GM21528 (cell line): Measurements from ENCODE around the gene SPATA31D4.

Experiments used
- ATAC-seq: cut with Tn5 transposase; IDR thresholded peaks from one replicate; pipeline ENCODE4 v1.9.1; 2021; ENCODE audit warnings: mild to moderate bottlenecking, moderate library complexity; ENCODE audit not compliant: unreplicated experiment, low FRiP score

The SPATA31D4 gene

DNA sequence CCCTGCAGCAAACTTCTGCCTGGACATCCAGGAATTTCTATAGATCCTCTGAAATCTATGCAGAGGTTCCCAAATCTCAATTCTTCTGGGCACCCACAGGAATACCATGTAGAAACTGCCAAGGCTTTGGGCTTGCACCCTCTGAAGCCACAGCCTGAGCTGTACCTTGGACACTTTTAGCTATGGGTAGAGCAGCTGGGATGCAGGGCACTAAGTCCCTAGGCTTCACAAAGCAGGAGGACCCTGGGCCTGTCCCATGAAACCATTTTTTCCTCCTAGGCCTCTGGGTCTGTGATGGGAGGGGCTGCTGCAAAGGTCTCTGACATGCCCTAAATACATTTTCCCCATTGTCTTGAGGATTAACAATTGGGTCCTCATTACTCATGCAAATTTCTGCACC lies 27.4 kb downstream of the SPATA31D4 start:
- ATAC-seq = no peak

DNA sequence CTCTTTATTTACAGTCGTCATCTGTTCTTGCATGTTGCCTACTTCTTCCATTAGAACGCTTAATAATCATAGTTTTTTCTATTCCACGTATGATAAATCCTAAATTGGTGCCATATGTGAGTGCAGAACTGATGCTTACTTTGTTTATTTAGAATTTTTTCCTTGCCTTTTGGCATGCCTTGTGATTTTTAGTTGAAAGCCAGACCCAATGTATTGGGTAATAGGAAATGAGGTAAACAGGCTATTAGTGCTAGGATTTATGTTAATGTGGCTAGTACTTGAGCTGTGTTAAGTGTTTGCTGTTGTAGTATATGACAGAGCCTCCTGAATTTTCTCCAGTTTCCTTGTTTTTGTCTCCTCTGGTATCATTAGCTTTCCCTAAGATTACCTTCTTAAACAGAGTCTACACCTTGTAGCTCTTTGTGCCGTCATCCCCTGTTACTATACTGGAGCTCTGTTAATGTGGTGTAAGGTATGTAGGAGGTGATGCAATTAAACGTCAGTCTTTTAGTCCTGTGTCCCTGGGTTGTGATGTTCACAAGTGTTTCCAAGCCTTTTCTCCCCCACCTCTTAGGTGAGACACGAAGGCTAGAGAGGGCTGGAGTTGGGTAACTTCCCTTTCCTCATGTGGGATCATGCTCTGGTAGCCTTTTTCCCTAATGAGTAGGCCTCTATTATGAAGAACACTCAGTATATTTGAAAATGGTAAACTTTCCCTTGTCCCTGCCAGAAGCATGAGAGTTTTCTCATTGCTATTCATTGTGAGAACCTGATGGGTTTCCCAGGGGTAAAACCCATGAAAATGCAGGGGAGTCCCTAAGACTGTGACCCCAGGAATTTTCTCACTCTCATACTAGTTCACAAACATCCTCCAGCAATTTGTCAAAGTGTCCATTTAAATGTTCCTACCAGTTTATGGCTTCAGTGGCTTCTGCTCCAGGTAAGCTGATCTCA lies 36.3 kb downstream of the SPATA31D4 start:
- no peak for ATAC-seq

DNA sequence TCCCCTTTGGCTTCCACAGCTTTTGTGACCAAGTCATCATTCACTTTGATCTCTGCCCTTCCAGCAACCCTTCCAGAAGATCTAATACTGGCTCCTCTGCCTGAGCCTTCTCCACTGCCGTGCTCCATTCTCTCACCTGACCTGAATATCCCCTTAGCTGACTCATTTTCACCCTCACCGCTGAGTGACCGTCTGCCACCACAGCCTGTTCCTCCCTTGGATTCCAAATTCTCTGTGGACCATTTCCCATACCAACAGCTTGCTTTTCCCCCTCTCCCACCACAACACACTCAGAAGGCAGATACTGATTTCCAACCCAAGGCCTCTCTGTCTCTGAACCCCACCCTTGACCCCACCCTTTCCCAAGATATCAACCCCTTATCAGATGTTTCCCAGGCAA lies 39.8 kb downstream of the SPATA31D4 start:
- no peak for ATAC-seq

DNA sequence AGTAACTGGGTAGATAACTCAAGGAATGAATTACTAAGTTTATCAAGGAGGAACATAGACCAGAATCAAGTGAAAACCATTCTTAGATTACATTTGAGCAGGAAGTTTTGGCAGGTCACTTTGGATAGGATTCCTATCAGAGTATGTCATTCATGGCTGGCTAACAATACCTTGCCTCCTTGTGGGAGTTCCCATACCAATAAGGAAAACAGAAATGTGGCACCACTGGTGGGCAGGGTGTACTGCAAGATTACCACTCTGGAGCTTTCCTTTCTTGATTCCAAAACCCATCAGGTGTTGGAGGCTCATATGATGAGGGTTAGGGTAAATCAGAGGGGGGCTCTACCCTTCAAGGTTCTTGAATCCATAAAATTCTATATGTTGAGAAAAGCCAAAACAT lies 41.7 kb downstream of the SPATA31D4 start:
- no peak for ATAC-seq

DNA sequence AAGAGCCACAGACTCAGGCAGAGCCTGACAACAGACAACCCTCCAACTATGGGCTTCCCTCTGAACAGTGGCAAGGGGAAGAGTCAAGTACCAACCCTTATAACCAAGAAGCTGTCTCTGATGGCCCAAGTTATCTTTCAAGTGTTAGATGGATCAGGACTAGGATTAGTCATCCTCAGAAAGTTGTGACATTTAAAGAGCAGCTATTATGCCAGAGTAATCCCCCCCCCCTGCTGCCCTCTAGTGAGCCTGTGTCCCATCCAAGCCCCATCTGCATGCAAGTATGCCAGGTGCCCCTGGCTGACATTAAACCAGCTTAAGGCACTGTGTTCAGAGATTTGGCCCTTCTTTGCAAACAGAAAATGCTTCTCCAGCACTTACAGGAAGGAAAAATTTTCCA lies 43.5 kb downstream of the SPATA31D4 start:
- no peak for ATAC-seq

DNA sequence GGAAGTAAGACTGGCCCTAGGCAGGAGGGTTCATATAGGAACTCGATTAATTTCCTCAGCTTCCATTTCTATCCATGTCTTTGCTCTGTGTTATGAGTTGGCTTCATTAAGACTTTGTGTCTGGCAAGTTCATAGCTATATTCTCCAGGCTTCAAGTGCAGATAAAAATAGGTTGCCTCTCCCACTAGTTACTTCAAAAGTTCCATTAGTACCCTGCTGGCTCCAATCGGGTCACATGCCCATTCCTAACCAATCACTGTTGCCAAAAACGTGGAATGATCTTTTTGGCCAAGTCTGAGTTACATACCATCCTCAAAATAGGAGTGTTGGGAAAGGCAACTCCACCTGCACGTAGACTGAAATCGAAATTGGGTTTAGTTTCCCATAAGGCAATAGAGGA lies 46.5 kb downstream of the SPATA31D4 start:
- no peak for ATAC-seq

DNA sequence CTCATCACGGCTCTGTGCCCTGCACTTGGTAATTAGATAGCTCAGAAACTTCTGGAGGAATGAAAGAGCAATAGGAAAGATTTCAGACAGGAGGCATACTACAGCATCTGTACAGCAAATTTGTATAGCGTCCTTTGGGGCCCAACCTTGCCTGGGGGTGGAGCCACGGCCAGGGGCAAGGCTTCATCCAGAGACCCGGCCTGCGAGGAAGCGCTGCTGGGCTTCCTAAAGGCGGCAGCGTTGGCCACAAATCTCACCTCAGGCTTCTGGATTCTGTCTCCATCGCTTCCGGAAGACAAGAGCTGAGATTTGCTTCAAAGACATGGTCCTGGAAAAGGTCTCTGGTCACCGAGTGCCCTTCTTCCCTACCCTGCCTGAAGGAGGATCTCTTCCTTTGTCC lies 48.1 kb downstream of the SPATA31D4 start:
- ATAC-seq = no peak

DNA sequence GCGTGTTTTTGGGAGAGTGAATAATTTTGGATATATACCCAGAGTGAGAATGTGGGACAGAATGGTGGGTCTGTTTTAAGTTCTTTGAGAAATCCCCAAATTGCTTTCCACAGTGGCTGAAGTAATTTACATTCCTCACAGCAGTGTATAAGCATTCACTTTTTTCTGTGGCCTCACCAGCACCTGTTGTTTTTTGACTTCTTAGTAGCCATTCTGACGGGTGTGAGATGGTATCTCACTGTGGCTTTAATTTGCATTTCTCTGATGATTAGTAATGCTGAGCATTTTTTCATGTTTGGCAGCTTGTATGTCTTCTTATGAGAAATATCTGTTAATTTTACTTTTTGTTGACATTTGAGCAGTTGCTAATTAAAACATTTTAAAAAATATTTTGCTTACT lies 51.0 kb downstream of the SPATA31D4 start:
- ATAC-seq = no peak

DNA sequence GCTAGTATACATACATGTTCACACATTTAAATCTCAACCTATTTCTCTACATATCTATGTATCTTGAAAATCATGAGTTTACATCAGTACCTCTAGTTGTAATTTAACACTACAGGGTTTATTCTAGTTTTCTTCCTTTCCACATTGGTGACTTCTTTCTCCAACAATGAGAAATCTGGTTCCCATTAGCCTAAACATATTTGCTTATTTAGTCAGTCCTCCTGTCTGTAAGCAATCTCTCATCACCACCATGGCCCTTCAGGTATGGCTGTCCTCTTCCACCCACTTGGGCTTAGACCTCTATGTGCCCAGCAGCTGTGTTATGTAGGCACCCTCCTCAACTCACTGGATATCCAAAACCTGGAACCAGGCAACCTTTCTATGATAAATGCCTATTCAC lies 52.3 kb downstream of the SPATA31D4 start:
- no peak for ATAC-seq

DNA sequence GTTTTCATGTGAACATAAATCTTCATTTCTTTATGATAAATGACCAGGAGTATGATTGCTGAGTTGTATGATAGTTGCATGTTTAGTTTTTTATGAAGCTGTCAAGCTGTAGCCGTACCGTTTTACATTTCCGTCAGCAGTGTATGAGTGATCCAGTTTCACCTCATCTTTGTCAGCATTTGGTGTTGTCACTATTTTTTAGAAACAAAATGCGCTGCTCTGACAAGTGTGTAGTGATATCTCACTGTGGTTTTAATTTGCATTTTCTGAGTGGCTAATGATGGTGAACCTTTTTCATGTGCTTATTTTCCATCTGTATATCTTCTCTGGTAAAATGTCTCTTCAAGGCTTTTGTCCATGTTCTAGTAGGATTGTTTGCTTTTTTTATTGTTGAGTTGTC lies 53.7 kb downstream of the SPATA31D4 start:
- no peak for ATAC-seq
